HAP-1 (cell line): ENCODE data around the gene NR1H2.

Experiments used
- DNase-seq, 2 experiments: peaks; one replicate each; pipeline ENCODE4 v3.0.0-alpha.2; 2016 to 2020; ENCODE audit warnings: low spot score in 2 of 2
- H3K27me3 ChIP-seq: fragments of 250-450 bp; sonication (Bioruptor Pico); 2 replicates; pipeline ENCODE4 v1.5.1; 2020; ENCODE audit warnings: low read depth, mild to moderate bottlenecking, moderate library complexity
- H3K36me3 ChIP-seq: fragments of 250-450 bp; sonication (Bioruptor Pico); replicated peaks from 2 replicates; pipeline ENCODE4 v1.5.1; 2020; ENCODE audit warnings: mild to moderate bottlenecking
- H3K4me1 ChIP-seq: fragments of 250-450 bp; sonication (Bioruptor Pico); 2 replicates; pipeline ENCODE4 v1.5.1; 2020; ENCODE audit warnings: mild to moderate bottlenecking
- H3K4me3 ChIP-seq: fragments of 250-450 bp; sonication (Bioruptor Pico); 2 replicates; pipeline ENCODE4 v1.5.1; 2020; ENCODE audit warnings: mild to moderate bottlenecking, moderate library complexity
- H3K9me3 ChIP-seq: fragments of 250-450 bp; sonication (Bioruptor Pico); 2 replicates; pipeline ENCODE4 v1.5.1; 2020; ENCODE audit warnings: mild to moderate bottlenecking, moderate library complexity
- in situ Hi-C: fragments of 300-500 bp; cut with MboI; formaldehyde crosslinking; loops from 3 replicates; pipeline ENCODE4 v1.14.3; 2020; ENCODE audit warnings: low sequenced_read_pairs, inconsistent platforms, mixed read lengths

The NR1H2 gene

DNA sequence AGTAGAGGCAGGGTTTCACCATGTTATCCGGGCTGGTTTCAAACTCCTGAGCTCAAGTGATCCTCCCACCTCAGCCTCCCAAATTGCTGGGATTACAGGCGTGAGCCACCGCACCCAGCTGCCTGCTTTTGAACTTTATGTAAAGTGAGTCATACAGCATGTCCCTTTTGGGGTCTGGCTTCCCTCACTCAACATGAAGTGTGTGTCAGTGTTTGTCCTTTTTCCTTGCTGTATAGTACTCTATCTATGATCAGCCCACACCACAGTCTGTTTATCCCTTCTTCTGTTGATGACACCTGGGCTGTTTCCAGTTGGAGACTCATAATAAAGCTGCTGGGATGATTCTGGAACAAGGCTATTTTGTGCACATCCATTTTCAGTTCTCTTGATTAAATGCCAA lies 44.6 kb downstream of the NR1H2 start:
- H3K36me3 ChIP-seq, result 0 out of 2 replicates have a peak, but pooled peaks cover 4% of the 10 kb centered on the region
- H3K4me3 ChIP-seq, result no peak overlapping the region
- H3K27me3 ChIP-seq, result no peaks in the 10 kb centered on the region
- in situ Hi-C loops, result no loop called here
- no peak for DNase-seq
- no peaks in the 10 kb centered on the region for H3K9me3 ChIP-seq
- H3K4me1 ChIP-seq, result no peaks in the 10 kb centered on the region

DNA sequence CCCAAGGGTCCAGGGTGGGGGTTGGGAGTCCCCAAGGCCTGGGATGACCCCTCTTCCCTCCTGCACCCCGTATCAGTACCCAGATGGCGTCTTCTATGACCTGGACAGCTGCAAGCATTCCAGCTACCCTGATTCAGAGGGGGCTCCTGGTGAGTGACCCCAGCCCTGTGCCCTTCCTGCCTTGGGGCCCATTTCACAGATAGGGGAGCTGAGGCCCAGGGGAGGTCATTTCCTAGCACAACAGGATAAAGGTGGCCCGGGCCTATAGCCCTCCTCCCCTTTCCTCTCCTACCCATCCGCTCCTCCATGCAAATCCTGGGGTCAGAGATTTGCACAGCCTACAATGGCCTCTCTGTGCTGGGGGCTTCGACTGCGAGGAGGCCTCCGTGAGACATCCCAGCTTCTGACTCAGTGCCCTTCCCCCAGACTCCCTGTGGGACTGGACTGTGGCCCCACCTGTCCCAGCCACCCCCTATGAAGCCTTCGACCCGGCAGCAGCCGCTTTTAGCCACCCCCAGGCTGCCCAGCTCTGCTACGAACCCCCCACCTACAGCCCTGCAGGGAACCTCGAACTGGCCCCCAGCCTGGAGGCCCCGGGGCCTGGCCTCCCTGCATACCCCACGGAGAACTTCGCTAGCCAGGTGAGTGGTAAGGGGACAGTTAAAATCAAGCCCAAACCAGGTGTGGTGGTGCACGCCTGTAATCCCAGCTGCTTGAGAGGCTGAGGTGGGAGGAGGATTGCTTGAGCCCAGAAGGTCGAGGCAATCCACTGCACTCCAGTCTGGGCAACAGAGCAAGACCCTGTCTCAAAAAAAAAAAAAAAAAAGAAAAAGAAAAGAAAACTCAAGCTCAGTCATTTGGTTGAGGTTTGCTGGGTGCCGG lies 46.4 kb downstream of the NR1H2 start:
- no peak overlapping the region for H3K4me3 ChIP-seq
- no peaks in the 10 kb centered on the region for H3K4me1 ChIP-seq
- no peaks in the 10 kb centered on the region for H3K36me3 ChIP-seq
- in situ Hi-C loops, result no loop called here
- DNase-seq, result no peak
- H3K9me3 ChIP-seq, result no peaks in the 10 kb centered on the region
- no peaks in the 10 kb centered on the region for H3K27me3 ChIP-seq

DNA sequence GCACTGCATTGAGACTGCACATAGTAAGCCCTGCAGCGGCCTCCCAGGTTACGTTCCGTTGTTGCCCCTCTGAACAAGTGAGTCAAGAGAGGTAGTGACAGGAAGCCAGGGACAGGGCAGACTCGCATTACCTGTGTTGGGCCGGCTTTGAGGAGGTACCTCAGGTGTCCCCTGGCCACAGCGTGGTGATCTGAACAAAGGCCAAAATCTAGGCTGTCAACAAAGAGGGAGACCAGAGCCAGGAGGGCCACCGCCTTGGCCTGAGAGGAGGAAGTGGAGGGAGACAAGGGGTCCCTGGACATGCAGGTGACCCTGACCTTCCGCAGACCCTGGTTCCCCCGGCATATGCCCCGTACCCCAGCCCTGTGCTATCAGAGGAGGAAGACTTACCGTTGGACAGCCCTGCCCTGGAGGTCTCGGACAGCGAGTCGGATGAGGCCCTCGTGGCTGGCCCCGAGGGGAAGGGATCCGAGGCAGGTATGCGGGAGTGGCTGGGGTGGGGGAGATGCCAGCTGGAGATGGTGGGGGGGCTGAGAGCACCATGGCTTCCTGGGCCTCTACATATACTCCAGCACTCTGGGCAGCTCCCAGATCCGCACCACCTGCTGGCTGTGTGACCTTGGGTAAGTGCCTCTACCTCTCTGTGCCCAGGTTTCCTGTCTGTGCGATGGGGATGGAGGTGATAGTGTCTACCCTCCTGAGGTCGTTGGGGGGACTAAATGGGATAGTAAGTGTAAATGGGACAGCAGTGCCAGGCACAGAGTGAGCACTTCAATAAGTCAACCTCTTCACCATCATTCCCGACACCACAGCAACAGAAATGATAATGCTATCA lies 47.2 kb downstream of the NR1H2 start:
- DNase-seq, result no peak
- Histone ChIP-seq H3K9me3 (no peaks in the 10 kb centered on the region), H3K4me1 (no peaks in the 10 kb centered on the region), H3K4me3 (no peak overlapping the region), H3K27me3 (no peaks in the 10 kb centered on the region), H3K36me3 (no peaks in the 10 kb centered on the region)
- in situ Hi-C loops, result no loop called here

DNA sequence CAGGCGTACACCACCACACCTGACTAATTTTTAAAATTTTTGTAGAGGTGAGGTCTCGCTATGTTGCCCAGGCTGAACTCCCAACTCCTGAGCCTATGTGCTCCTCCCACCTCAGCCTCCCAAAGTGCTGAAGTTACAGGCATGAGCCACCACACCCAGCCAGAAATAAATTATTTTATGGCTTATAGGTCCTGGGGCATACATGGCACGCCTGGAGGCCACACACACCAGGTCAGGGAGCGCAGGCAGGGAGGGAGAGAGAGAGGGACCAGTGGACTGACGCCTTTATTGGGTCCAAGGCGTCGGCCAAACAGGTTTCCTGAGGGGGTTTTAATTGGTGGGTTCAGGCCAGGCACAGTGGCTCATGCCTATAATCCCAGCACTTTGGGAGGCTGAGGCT lies 49.3 kb downstream of the NR1H2 start:
- no peak overlapping the region for H3K4me3 ChIP-seq
- DNase-seq, result no peak
- H3K36me3 ChIP-seq, result no peaks in the 10 kb centered on the region
- H3K9me3 ChIP-seq, result no peaks in the 10 kb centered on the region
- no peaks in the 10 kb centered on the region for H3K27me3 ChIP-seq
- H3K4me1 ChIP-seq, result no peaks in the 10 kb centered on the region
- in situ Hi-C loops, result no loop called here

DNA sequence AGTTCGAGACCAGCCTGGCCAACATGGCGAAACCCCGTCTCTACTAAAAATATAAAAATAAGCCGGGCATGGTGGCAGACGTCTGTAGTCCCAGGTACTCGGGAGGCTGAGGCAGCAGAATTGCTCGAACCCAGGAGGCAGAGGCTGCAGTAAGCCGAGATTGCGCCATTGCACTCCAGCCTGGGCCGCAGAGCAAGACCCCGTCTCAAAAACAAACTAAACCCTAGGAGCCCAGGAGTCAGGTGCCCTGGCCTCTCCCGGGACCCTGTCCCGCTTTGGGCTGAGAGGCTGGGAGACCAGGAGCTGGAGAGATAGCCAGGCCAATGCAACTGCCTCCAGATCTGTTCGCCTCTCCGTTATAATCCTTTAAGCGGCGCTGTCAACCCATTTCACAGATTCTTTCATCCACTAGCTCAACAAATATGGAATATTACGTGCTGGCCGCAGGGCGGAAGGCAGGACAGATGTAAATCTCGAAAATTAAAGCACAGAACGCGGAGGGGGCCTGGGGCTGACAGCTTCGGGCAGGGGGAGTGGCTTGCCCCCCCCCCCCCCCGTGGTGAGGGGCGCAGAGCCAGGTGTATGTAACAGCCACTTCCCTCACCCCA lies 51.2 kb downstream of the NR1H2 start:
- Histone ChIP-seq H3K9me3 (no peaks in the 10 kb centered on the region), H3K27me3 (no peaks in the 10 kb centered on the region), H3K36me3 (no peaks in the 10 kb centered on the region), H3K4me3 (no peak overlapping the region), H3K4me1 (peaks cover 7% of the 10 kb centered on the region)
- in situ Hi-C loops, result no loop called here
- DNase-seq, result no peak

DNA sequence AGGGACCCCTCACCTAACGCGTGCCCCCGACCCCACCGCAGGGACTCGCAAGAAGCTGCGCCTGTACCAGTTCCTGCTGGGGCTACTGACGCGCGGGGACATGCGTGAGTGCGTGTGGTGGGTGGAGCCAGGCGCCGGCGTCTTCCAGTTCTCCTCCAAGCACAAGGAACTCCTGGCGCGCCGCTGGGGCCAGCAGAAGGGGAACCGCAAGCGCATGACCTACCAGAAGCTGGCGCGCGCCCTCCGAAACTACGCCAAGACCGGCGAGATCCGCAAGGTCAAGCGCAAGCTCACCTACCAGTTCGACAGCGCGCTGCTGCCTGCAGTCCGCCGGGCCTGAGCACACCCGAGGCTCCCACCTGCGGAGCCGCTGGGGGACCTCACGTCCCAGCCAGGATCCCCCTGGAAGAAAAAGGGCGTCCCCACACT lies 51.8 kb downstream of the NR1H2 start:
- no peaks in the 10 kb centered on the region for H3K36me3 ChIP-seq
- H3K27me3 ChIP-seq, result no peaks in the 10 kb centered on the region
- in situ Hi-C loops, result no loop called here
- no peak for DNase-seq
- H3K9me3 ChIP-seq, result no peaks in the 10 kb centered on the region
- peaks cover 8% of the 10 kb centered on the region for H3K4me1 ChIP-seq
- H3K4me3 ChIP-seq, result no peak overlapping the region

DNA sequence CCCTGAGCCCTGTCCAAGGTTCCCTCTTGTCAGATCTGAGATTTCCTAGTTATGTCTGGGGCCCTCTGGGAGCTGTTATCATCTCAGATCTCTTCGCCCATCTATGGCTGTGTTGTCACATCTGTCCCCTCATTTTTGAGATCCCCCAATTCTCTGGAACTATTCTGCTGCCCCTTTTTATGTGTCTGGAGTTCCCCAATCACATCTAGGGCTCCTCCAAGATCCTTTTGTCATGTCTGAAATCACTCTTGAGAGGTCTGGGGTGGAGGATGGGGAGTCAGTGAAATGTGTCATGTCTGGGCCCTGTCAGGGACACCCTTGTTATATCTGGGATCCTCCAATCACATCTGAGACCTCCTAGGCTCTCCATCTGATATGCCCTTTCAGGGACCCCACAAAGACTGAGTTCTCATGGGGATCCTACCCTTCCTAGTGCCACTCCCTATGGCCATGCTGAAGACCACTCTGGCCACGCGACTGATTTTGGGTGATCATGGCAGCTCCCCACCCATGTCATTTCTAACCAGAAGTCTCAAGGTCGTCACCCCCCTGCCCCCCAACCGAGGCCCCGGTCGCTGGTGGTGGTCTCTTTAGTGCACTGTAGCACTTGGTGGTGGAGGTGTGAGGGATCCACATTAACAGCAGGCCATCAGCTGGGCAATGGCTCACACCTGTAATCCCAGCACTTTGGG lies 52.7 kb downstream of the NR1H2 start:
- in situ Hi-C loops, result no loop called here
- Histone ChIP-seq H3K27me3 (no peaks in the 10 kb centered on the region), H3K36me3 (no peaks in the 10 kb centered on the region), H3K4me3 (no peak overlapping the region), H3K4me1 (peaks cover 8% of the 10 kb centered on the region), H3K9me3 (no peaks in the 10 kb centered on the region)
- DNase-seq, result no peak

DNA sequence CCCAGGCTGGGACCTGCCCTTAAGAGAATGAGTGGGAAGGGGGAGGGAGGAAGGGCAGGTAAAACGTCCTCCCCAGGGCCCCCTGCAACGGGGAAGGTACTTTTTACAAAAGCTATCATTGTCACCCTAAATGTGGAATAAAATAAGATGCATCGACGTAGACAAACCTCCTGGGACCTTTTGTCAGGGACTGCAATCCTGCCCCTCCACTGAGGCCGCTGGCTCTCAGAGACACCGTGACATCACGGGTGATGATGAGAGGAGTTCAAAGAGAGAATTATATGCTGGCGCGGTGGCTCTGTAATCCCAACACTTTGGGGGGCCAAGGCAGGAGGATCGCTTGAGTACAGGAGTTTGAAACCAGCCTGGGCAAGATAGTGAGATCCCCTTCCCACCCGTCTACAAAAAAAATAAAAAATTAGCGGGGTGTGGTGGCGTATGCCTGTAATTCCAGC lies 54.7 kb downstream of the NR1H2 start:
- Histone ChIP-seq H3K4me1 (peaks cover 8% of the 10 kb centered on the region), H3K4me3 (peak overlapping the region; percentile 44)
- in situ Hi-C loops, result no loop called here

DNA sequence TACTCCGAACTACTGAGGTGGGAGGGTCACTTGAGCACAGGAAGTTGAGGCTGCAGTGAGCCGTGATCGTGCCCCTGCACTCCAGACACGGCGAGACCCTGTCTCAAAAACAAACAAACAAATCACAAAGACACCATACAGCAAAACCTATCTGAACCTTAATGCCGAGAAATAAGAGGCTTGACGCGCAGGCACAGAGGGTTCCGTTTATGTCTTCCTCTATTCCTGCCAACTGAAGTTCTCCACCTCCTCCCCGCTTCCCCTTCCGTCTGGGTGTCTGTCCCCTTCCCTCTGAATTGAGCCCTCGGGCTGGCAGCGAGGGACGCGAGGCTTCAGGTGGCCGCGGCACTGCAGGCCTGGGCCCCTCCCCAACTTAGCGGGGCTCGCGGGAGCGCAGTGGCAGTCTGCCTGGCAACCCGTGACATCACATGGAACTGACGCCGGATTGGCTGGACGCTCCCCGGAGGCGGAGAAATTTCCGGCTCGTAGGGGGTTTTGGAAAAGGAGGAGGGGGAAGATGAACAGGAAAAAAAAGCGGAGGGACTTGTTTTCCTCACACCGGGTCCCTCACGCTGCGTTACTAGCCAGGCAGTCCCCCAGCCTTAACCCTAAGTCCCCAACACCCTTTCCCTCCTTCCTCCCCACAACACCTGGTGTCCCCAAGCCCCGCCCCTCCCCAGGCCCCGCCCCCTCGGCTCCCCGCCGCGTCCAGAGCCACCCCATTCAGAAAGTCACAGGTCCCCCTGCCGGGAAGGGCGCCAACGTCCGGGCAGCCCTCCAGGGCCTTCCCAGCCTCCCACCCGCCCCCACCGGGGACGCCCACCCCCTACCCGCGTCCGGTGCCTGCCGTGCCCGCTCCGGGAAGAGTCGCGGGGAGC lies 55.3 kb downstream of the NR1H2 start:
- peak overlapping the region; percentile 44 for H3K4me3 ChIP-seq
- no peaks in the 10 kb centered on the region for H3K9me3 ChIP-seq
- in situ Hi-C loops, result no loop called here
- no peaks in the 10 kb centered on the region for H3K36me3 ChIP-seq
- H3K4me1 ChIP-seq, result peaks cover 8% of the 10 kb centered on the region
- DNase-seq, result peak; percentile 64 to 90
- H3K27me3 ChIP-seq, result no peaks in the 10 kb centered on the region

More for the DNA sequence above, 54.7 kb downstream of the NR1H2 start:
- H3K27me3 ChIP-seq, result no peaks in the 10 kb centered on the region
- H3K9me3 ChIP-seq, result no peaks in the 10 kb centered on the region
- H3K36me3 ChIP-seq, result no peaks in the 10 kb centered on the region
- no peak for DNase-seq

DNA sequence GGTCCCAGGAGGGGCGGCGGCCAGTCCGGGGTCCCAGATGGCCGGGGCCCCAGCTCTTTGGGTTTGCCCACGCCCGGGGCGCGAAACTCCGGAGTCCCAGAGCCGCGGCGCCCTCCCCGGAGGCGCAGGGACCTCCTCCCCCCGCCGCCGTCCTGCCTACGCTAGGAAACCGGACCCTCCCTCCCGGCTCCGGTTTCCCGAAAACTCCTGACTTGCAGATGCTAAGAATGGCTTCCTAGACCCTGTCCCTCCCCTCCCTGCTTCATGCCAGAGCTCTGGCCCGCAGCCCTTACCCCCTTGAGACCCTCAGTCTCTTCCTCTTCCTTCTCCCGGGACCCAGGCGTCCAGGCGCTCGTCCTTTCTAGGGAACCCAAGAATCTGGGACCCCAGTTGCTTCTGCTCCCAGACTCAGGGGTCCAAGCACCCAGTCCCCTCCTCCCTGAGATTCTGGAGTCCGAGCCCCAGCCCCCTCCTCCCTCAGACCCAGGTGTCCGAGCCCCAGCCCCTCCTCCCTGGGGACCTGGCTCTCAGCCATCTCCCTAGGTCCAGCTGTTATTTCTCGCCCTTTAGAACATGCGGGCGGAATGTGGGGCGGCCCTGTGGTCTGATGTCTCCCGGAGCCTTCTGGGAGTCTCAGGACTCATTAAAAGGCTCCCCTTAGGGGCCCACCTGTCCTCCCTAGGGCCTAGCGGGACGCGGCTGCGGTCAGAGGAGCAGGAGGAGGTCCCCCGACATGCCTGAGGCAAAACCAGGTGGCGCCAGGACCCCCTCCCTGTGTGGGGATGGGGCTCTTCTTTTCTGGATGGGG lies 56.2 kb downstream of the NR1H2 start, which contains the start of gene MYBPC2:
MYBPC2 (plus strand) TSS at position 672 of the 808 bp plus-strand sequence; CDS start at position 734, 62 bp downstream.
- Histone ChIP-seq H3K4me1 (peaks cover 8% of the 10 kb centered on the region), H3K27me3 (no peaks in the 10 kb centered on the region), H3K4me3 (peak within 1 kb of the TSS; percentile 44), H3K9me3 (no peaks in the 10 kb centered on the region), H3K36me3 (no peaks in the 10 kb centered on the region)
- DNase-seq, result peak in 1 of 2 experiments; percentile 45
- in situ Hi-C loops, result no loop called here
